HEK293 (cell line): ENCODE results near the gene TTC33.

ENCODE experiments used
- CTCF ChIP-seq: fragments of 450-650 bp; formaldehyde crosslinking; IDR thresholded peaks from 2 replicates; pipeline ENCODE4 v1.5.1; 2016; ENCODE audit warnings: missing biosample characterization, missing genetic modification characterization
- ZNF677 ChIP-seq: fragments of 450-650 bp; IDR thresholded peaks from 2 replicates; pipeline ENCODE4 v1.5.0; 2018; ENCODE audit warnings: missing biosample characterization, mild to moderate bottlenecking, missing genetic modification characterization, moderate library complexity

- TF ChIP-seq CTCF (no peak), ZNF677 (tag by site-specific recombination) (no peak)
Measured at GRCh38 chr5:40622463-40623252, 133.1 kb downstream of the TTC33 start.
